ENCODE results near the gene RANGRF. TPM values are rescaled to one million over a fixed set of nuclear protein-coding genes. Genes with fewer than 3 reads are reported as not detected.

Gene RANGRF
- total RNA-seq, 1 donor from 2014 or later, result 25.1 TPM

GRCh38 chr17:8327303-8327649, 38.8 kb downstream of the RANGRF start:
- Mint-ChIP-seq H3K36me3 (no peaks in the 10 kb centered on the region), H3K27me3 (ENCODE audit: low read depth) (peaks cover 31% of the 10 kb centered on the region), H3K4me3 (peak overlapping the region; percentile 73), H3K4me1 (peaks cover 7% of the 10 kb centered on the region), H3K27ac (no peak overlapping the region), H3K9me3 (no peaks in the 10 kb centered on the region)
- no peak for DNase-seq (ENCODE audit: low spot score in 2 of 2, unreplicated experiment in 2 of 2)
- TF ChIP-seq, protein P1, sequence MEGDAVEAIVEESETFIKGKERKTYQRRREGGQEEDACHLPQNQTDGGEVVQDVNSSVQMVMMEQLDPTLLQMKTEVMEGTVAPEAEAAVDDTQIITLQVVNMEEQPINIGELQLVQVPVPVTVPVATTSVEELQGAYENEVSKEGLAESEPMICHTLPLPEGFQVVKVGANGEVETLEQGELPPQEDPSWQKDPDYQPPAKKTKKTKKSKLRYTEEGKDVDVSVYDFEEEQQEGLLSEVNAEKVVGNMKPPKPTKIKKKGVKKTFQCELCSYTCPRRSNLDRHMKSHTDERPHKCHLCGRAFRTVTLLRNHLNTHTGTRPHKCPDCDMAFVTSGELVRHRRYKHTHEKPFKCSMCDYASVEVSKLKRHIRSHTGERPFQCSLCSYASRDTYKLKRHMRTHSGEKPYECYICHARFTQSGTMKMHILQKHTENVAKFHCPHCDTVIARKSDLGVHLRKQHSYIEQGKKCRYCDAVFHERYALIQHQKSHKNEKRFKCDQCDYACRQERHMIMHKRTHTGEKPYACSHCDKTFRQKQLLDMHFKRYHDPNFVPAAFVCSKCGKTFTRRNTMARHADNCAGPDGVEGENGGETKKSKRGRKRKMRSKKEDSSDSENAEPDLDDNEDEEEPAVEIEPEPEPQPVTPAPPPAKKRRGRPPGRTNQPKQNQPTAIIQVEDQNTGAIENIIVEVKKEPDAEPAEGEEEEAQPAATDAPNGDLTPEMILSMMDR (IDR thresholded peaks at IDR 0.05; ENCODE audit: unreplicated experiment), result no peak

GRCh38 chr17:8332128-8332527, 43.7 kb downstream of the RANGRF start:
- H3K36me3 Mint-ChIP-seq, result no peaks in the 10 kb centered on the region
- no peak overlapping the region for H3K4me3 Mint-ChIP-seq
- H3K4me1 Mint-ChIP-seq, result no peaks in the 10 kb centered on the region
- no peaks in the 10 kb centered on the region for H3K9me3 Mint-ChIP-seq
- no peak for DNase-seq (ENCODE audit: low spot score in 2 of 2, unreplicated experiment in 2 of 2)
- TF ChIP-seq, protein P1 (IDR thresholded peaks at IDR 0.05; ENCODE audit: unreplicated experiment), result no peak
- no peak overlapping the region for H3K27ac Mint-ChIP-seq
- H3K27me3 Mint-ChIP-seq (ENCODE audit: low read depth), result peaks cover 6% of the 10 kb centered on the region

DNA sequence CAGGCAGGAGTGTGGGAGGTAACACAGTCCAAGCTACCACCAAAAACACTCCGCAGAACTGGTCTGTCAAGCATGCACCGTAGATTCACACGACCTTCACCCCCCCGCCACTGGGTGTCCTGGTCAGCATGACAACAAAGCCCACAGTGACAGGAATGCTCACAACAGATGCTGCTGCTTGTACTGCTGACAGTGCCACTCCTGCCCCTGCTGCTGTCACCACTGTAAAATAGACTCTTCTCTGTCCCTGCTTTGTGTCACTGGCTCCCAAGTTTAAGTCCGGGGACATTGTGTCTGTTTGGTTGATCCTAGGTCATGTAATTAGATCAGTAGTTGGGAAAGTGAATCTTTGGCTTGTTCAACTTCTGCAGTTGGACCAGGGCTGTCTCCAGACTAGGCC, 44.2 kb downstream of the RANGRF start:
- H3K4me3 Mint-ChIP-seq, result no peak overlapping the region
- no peaks in the 10 kb centered on the region for H3K36me3 Mint-ChIP-seq
- no peaks in the 10 kb centered on the region for H3K9me3 Mint-ChIP-seq
- no peak for DNase-seq (ENCODE audit: low spot score in 2 of 2, unreplicated experiment in 2 of 2)
- no peak overlapping the region for H3K27ac Mint-ChIP-seq
- TF ChIP-seq, protein P1 (IDR thresholded peaks at IDR 0.05; ENCODE audit: unreplicated experiment), result no peak
- H3K27me3 Mint-ChIP-seq (ENCODE audit: low read depth), result peaks cover 2% of the 10 kb centered on the region
- peaks cover under 1% of the 10 kb centered on the region for H3K4me1 Mint-ChIP-seq

DNA sequence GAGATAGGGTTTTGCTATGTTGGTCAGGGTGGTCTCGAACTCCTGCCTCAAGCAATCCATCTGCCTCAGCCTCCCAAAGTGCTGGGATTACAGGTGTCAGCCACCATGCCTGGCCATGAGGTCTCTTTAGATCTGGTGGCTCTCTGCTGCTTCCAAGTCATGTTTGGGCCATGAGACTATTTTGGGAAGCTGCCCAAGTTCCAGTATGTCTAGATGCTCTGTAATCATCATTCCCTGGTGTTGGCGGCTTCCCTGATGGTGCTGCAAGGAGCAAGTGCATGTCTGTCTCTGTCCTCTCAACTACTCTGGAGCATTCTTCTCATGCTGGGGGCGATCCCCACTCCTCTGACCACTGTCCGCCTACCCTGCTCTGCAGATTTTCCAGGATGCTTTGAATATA, 44.8 kb downstream of the RANGRF start:
- H3K4me1 Mint-ChIP-seq, result peaks cover 6% of the 10 kb centered on the region
- no peak overlapping the region for H3K27ac Mint-ChIP-seq
- TF ChIP-seq, protein P1 (IDR thresholded peaks at IDR 0.05; ENCODE audit: unreplicated experiment), result no peak
- H3K4me3 Mint-ChIP-seq, result no peak overlapping the region
- H3K36me3 Mint-ChIP-seq, result no peaks in the 10 kb centered on the region
- no peak for DNase-seq (ENCODE audit: low spot score in 2 of 2, unreplicated experiment in 2 of 2)
- H3K9me3 Mint-ChIP-seq, result no peaks in the 10 kb centered on the region
- H3K27me3 Mint-ChIP-seq (ENCODE audit: low read depth), result no peaks in the 10 kb centered on the region

- Mint-ChIP-seq H3K4me3 (no peak overlapping the region), H3K27ac (no peak overlapping the region), H3K27me3 (ENCODE audit: low read depth) (no peaks in the 10 kb centered on the region), H3K9me3 (no peaks in the 10 kb centered on the region), H3K36me3 (no peaks in the 10 kb centered on the region), H3K4me1 (peaks cover 16% of the 10 kb centered on the region)
- DNase-seq (ENCODE audit: low spot score in 2 of 2, unreplicated experiment in 2 of 2), result no peak
- TF ChIP-seq, protein P1 (IDR thresholded peaks at IDR 0.05; ENCODE audit: unreplicated experiment), result no peak
Observed at GRCh38 chr17:8337802-8338752, 49.6 kb downstream of the RANGRF start.

Data from mesothelial cell of epicardium (in vitro differentiated cells).